ENCODE data around the gene BNC2. TPM values are rescaled to one million over a fixed set of nuclear protein-coding genes. Genes with fewer than 3 reads are reported as not detected.
A peak's percentile ranks its signal among the peaks of the same experiment; 100 is the strongest.

The BNC2 gene, protein sequence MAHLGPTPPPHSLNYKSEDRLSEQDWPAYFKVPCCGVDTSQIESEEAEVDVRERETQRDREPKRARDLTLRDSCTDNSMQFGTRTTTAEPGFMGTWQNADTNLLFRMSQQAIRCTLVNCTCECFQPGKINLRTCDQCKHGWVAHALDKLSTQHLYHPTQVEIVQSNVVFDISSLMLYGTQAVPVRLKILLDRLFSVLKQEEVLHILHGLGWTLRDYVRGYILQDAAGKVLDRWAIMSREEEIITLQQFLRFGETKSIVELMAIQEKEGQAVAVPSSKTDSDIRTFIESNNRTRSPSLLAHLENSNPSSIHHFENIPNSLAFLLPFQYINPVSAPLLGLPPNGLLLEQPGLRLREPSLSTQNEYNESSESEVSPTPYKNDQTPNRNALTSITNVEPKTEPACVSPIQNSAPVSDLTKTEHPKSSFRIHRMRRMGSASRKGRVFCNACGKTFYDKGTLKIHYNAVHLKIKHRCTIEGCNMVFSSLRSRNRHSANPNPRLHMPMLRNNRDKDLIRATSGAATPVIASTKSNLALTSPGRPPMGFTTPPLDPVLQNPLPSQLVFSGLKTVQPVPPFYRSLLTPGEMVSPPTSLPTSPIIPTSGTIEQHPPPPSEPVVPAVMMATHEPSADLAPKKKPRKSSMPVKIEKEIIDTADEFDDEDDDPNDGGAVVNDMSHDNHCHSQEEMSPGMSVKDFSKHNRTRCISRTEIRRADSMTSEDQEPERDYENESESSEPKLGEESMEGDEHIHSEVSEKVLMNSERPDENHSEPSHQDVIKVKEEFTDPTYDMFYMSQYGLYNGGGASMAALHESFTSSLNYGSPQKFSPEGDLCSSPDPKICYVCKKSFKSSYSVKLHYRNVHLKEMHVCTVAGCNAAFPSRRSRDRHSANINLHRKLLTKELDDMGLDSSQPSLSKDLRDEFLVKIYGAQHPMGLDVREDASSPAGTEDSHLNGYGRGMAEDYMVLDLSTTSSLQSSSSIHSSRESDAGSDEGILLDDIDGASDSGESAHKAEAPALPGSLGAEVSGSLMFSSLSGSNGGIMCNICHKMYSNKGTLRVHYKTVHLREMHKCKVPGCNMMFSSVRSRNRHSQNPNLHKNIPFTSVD
- polyA plus RNA-seq (2013, experiment 1 of 2), result 0.61 TPM
- polyA plus RNA-seq (2013, experiment 2 of 2), result 0.60 TPM

DNA sequence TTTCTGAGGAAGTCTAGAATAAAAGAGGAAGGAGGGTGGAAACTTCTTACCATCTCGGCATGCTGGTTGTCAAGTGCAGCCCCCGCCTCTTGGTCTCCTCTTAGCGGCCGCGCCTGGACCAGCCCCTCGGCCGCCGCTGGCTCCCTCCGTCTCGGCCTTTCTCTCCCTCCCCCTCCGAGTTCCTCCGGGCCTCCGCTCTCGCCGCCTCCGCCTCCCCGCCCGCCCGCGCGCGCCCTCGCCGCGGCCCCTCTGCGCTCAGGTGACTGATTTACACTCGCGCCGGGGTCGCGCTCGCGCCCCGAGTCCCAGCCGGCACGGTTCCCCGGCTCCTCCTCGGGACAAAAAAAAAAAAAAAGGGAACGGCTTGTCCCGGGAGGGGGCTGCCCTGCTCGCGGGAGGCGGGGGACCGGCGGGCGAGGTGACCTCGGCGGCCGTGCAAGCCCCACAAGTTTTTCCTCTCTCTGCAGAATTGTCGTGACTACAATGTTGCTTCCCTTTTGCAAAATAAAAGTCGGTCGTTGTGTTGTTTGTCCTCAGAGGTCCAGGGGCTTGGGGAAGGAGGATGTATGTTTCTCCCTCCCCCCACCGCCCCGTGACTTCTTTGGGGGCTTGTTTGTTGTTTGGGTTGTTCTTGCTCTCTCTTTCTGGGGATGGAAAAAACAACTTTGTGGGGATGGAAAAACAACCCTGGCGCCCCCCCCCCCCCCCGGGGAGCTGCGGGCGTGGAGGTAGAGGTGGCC is at the start of gene BNC2:
TSS of gene BNC2 (minus strand) at position 75 of the 740 bp plus-strand sequence. CDS start at position 53, 22 bp downstream.
- no peak within 1 kb of the TSS for H2AK5ac ChIP-seq (ENCODE audit: low read depth, low read length)
- no peak within 1 kb of the TSS for H2BK12ac ChIP-seq (ENCODE audit: low read length)
- no peaks in the 10 kb centered on the region for H3K9me3 ChIP-seq (replicated peaks in 1 of 2; ENCODE audit: control insufficient read depth in 2 of 2, insufficient read depth in 1 of 2, low read depth in 1 of 2, low read length in 2 of 2)
- no peak within 1 kb of the TSS for H2BK5ac ChIP-seq (ENCODE audit: low read length)
- peak within 1 kb of the TSS; percentile 94 for H2AFZ ChIP-seq (ENCODE audit: low read length)
- peak within 1 kb of the TSS; percentile 59 for H2BK15ac ChIP-seq (ENCODE audit: low read length)
- H3K4ac ChIP-seq (ENCODE audit: low read length), result no peak within 1 kb of the TSS
- peak within 1 kb of the TSS; percentile 95 for H3K4me2 ChIP-seq (ENCODE audit: insufficient read depth, low read length, poor library complexity, severe bottlenecking)
- H3K4me3 ChIP-seq (ENCODE audit: low read length in 2 of 2), result peak within 1 kb of the TSS; percentile 54 to 82
- peaks cover 2 to 8% of the 10 kb centered on the region in 2 donors for H3K4me1 ChIP-seq (ENCODE audit: control insufficient read depth in 2 of 2, insufficient read depth in 1 of 2, low read depth in 1 of 2, low read length in 2 of 2)
- no peaks in the 10 kb centered on the region for H3K36me3 ChIP-seq (replicated peaks in 1 of 2; ENCODE audit: control insufficient read depth in 2 of 2, insufficient read depth in 2 of 2, low read length in 2 of 2)
- H3K27me3 ChIP-seq (ENCODE audit: control insufficient read depth in 3 of 3, insufficient read depth in 3 of 3, low read depth in 1 of 3, low read length in 3 of 3), result peaks cover 0 to 76% (median 19%) of the 10 kb centered on the region in 3 experiments
- H3K18ac ChIP-seq (ENCODE audit: low read length), result peak within 1 kb of the TSS; percentile 92
- no peak within 1 kb of the TSS for H3K27ac ChIP-seq (replicated peaks; ENCODE audit: low read length)
- H4K91ac ChIP-seq (ENCODE audit: low read depth, low read length, poor library complexity), result no peak within 1 kb of the TSS
- DNase-seq (ENCODE audit: low spot score), result peak; percentile 73
- no CpG with 5 or more reads among the region's 58 CpGs for WGBS, 2 donors (ENCODE audit: extremely low coverage in 2 of 2, insufficient read length in 2 of 2, insufficient replicate concordance in 1 of 2)
- no peak within 1 kb of the TSS for H4K8ac ChIP-seq (ENCODE audit: low read depth, low read length)
- no peak within 1 kb of the TSS for H3K14ac ChIP-seq (ENCODE audit: low read length)
- no peaks in the 10 kb centered on the region for H3K79me1 ChIP-seq (ENCODE audit: low read depth, low read length)
- peak within 1 kb of the TSS; percentile 18 for H3K23ac ChIP-seq (ENCODE audit: low read depth, low read length, poor library complexity)
- H2BK120ac ChIP-seq (ENCODE audit: low read depth, low read length), result no peak within 1 kb of the TSS
- peak within 1 kb of the TSS; percentile 82 for H3K9ac ChIP-seq (ENCODE audit: low read depth, low read length, poor library complexity)

DNA sequence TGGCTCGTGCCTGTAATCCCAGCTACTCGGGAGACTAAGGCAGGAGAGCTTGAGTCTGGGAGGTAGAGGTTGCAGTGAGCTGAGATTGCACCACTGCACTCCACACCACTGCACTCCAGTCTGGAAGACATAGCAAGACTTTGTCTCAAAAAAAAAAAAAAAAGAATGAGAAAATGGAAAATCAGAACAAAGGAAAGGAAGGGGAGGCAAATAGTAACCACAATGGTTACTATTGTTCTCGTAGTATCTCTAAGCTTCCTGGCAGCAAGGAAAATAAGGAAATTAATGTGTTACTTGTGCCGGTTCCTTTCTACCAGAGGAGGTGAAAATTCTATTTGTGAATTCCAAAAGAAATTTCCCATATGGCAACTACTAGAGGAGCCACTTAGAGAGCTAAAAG is 48.5 kb upstream of the BNC2 start:
- H2BK15ac ChIP-seq (ENCODE audit: low read length), result no peak overlapping the region
- H3K9ac ChIP-seq (ENCODE audit: low read depth, low read length, poor library complexity), result no peak overlapping the region
- no peak overlapping the region for H3K4me3 ChIP-seq (ENCODE audit: low read length in 2 of 2)
- no peak overlapping the region for H2AK5ac ChIP-seq (ENCODE audit: low read depth, low read length)
- H4K8ac ChIP-seq (ENCODE audit: low read depth, low read length), result no peak overlapping the region
- H2AFZ ChIP-seq (ENCODE audit: low read length), result no peak overlapping the region
- no peak overlapping the region for H3K23ac ChIP-seq (ENCODE audit: low read depth, low read length, poor library complexity)
- DNase-seq (ENCODE audit: low spot score), result no peak
- no peaks in the 10 kb centered on the region for H3K9me3 ChIP-seq (replicated peaks in 1 of 2; ENCODE audit: control insufficient read depth in 2 of 2, insufficient read depth in 1 of 2, low read depth in 1 of 2, low read length in 2 of 2)
- no peak overlapping the region for H4K91ac ChIP-seq (ENCODE audit: low read depth, low read length, poor library complexity)
- H3K4ac ChIP-seq (ENCODE audit: low read length), result no peak overlapping the region
- no peaks in the 10 kb centered on the region for H3K36me3 ChIP-seq (replicated peaks in 1 of 2; ENCODE audit: control insufficient read depth in 2 of 2, insufficient read depth in 2 of 2, low read length in 2 of 2)
- H2BK120ac ChIP-seq (ENCODE audit: low read depth, low read length), result no peak overlapping the region
- no peak overlapping the region for H3K27ac ChIP-seq (replicated peaks; ENCODE audit: low read length)
- no CpG with 5 or more reads among the region's 4 CpGs for WGBS, 2 donors (ENCODE audit: extremely low coverage in 2 of 2, insufficient read length in 2 of 2, insufficient replicate concordance in 1 of 2)
- no peaks in the 10 kb centered on the region for H3K4me1 ChIP-seq (ENCODE audit: control insufficient read depth in 2 of 2, insufficient read depth in 1 of 2, low read depth in 1 of 2, low read length in 2 of 2)
- H3K14ac ChIP-seq (ENCODE audit: low read length), result no peak overlapping the region
- no peaks in the 10 kb centered on the region for H3K27me3 ChIP-seq (ENCODE audit: control insufficient read depth in 3 of 3, insufficient read depth in 3 of 3, low read depth in 1 of 3, low read length in 3 of 3)
- no peak overlapping the region for H3K4me2 ChIP-seq (ENCODE audit: insufficient read depth, low read length, poor library complexity, severe bottlenecking)
- no peak overlapping the region for H3K18ac ChIP-seq (ENCODE audit: low read length)
- H2BK5ac ChIP-seq (ENCODE audit: low read length), result no peak overlapping the region
- H3K79me1 ChIP-seq (ENCODE audit: low read depth, low read length), result no peaks in the 10 kb centered on the region
- H2BK12ac ChIP-seq (ENCODE audit: low read length), result no peak overlapping the region

DNA sequence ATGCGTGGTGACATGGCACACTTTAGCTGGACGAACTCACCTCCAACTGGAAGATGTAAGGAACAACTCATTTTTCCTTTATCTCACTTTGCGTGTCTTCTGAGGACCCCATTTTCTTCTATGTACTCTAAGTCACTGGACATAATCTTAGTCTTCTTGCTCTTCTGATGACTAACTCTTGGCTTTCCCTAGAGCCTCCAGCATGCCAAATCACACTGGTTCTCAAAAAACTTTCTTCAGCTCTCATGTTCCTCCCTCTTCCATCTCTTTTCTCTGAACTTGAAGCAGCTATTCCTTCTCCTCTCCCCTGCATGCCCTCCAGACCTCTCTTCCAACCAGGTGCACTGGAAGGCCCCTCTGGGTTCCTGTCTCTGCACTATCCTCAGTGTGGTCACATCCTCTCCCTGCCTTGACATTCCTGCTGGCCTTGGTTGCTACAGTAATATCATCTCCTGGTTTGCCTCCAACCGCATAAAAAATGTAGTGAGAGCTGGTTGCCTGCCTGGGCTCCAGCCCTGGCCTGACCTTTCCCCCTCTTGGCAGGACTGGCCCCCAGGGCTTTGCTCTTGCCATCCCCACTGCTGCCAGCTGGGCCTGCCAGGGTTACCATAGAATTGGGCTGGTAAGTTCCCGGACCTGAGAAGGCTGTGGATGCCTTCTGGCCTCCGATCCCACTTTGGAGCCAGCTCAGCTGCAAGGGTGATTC is 44.8 kb upstream of the BNC2 start:
- Histone ChIP-seq H2BK15ac (ENCODE audit: low read length) (no peak overlapping the region), H3K23ac (ENCODE audit: low read depth, low read length, poor library complexity) (no peak overlapping the region), H3K9me3 (replicated peaks in 1 of 2; ENCODE audit: control insufficient read depth in 2 of 2, insufficient read depth in 1 of 2, low read depth in 1 of 2, low read length in 2 of 2) (no peaks in the 10 kb centered on the region), H2AFZ (ENCODE audit: low read length) (no peak overlapping the region), H4K91ac (ENCODE audit: low read depth, low read length, poor library complexity) (peak overlapping the region; percentile 53), H3K4me3 (ENCODE audit: low read length in 2 of 2) (no peak overlapping the region), H3K4me1 (ENCODE audit: control insufficient read depth in 2 of 2, insufficient read depth in 1 of 2, low read depth in 1 of 2, low read length in 2 of 2) (no peaks in the 10 kb centered on the region), H3K14ac (ENCODE audit: low read length) (no peak overlapping the region), H3K27me3 (ENCODE audit: control insufficient read depth in 3 of 3, insufficient read depth in 3 of 3, low read depth in 1 of 3, low read length in 3 of 3) (no peaks in the 10 kb centered on the region), H2BK5ac (ENCODE audit: low read length) (no peak overlapping the region), H3K4ac (ENCODE audit: low read length) (no peak overlapping the region), H4K8ac (ENCODE audit: low read depth, low read length) (no peak overlapping the region), H3K4me2 (ENCODE audit: insufficient read depth, low read length, poor library complexity, severe bottlenecking) (no peak overlapping the region), H2BK120ac (ENCODE audit: low read depth, low read length) (no peak overlapping the region), H3K18ac (ENCODE audit: low read length) (peak overlapping the region; percentile 48), H3K36me3 (replicated peaks in 1 of 2; ENCODE audit: control insufficient read depth in 2 of 2, insufficient read depth in 2 of 2, low read length in 2 of 2) (no peaks in the 10 kb centered on the region), H2BK12ac (ENCODE audit: low read length) (no peak overlapping the region), H3K9ac (ENCODE audit: low read depth, low read length, poor library complexity) (no peak overlapping the region), H3K79me1 (ENCODE audit: low read depth, low read length) (no peaks in the 10 kb centered on the region), H3K27ac (replicated peaks; ENCODE audit: low read length) (no peak overlapping the region), H2AK5ac (ENCODE audit: low read depth, low read length) (peak overlapping the region; percentile 46)
- no CpG with 5 or more reads among the region's 6 CpGs for WGBS, 2 donors (ENCODE audit: extremely low coverage in 2 of 2, insufficient read length in 2 of 2, insufficient replicate concordance in 1 of 2)
- DNase-seq (ENCODE audit: low spot score), result no peak
